Natural killer cell treated with Interleukin-12 subunit alpha and Interleukin-12 subunit beta and Interleukin-15 and Interleukin-18, amount 100 ng/mL, for 72 hours (primary cell): ENCODE data around the gene KIFAP3. TPM values are rescaled to one million over a fixed set of nuclear protein-coding genes. Genes with fewer than 3 reads are reported as not detected.

ENCODE experiments used
- ATAC-seq, 2 donors: fragments of 150-1000 bp; cut with Tn5 transposase in 1 of 2; sonication (Bioruptor Pico), chemical (Tn5 transposase) in 1 of 2; 2 replicates each; pipeline ENCODE4 v1.10.0; 2021
- DNase-seq: peaks from one replicate; pipeline ENCODE4 v3.0.0; 2022; ENCODE audit warnings: low spot score
- H3K27ac Mint-ChIP-seq, 2 donors: 1 replicate in 1 of 2; 2 replicates in 1 of 2; pipeline ENCODE4 v1.8.0; 2022; ENCODE audit warnings: mixed read lengths in 2 of 2, mild to moderate bottlenecking in 1 of 2, moderate library complexity in 1 of 2
- H3K27me3 Mint-ChIP-seq, 2 donors: 1 replicate in 1 of 2; 2 replicates in 1 of 2; pipeline ENCODE4 v1.8.0; 2022; ENCODE audit warnings: mixed read lengths in 2 of 2
- H3K36me3 Mint-ChIP-seq: one replicate; pipeline ENCODE4 v1.8.0; 2022; ENCODE audit warnings: mixed read lengths
- H3K4me1 Mint-ChIP-seq, 2 donors: 1 replicate in 1 of 2; 2 replicates in 1 of 2; pipeline ENCODE4 v1.8.0; 2022; ENCODE audit warnings: low read depth in 2 of 2, mixed read lengths in 2 of 2, mild to moderate bottlenecking in 1 of 2
- H3K4me3 Mint-ChIP-seq: one replicate; pipeline ENCODE4 v1.8.0; 2022; ENCODE audit warnings: mixed read lengths
- H3K9me3 Mint-ChIP-seq: 2 replicates; pipeline ENCODE4 v1.8.0; 2022; ENCODE audit warnings: mixed read lengths
- total RNA-seq, 2 donors: library from RNA; stranded (reverse); gene quantifications; one replicate each; pipeline ENCODE4 v1.2.3, GENCODE V29; 2022

The KIFAP3 gene
- total RNA-seq, 2 donors from 2014 or later = 33.6 to 38.3 TPM

DNA sequence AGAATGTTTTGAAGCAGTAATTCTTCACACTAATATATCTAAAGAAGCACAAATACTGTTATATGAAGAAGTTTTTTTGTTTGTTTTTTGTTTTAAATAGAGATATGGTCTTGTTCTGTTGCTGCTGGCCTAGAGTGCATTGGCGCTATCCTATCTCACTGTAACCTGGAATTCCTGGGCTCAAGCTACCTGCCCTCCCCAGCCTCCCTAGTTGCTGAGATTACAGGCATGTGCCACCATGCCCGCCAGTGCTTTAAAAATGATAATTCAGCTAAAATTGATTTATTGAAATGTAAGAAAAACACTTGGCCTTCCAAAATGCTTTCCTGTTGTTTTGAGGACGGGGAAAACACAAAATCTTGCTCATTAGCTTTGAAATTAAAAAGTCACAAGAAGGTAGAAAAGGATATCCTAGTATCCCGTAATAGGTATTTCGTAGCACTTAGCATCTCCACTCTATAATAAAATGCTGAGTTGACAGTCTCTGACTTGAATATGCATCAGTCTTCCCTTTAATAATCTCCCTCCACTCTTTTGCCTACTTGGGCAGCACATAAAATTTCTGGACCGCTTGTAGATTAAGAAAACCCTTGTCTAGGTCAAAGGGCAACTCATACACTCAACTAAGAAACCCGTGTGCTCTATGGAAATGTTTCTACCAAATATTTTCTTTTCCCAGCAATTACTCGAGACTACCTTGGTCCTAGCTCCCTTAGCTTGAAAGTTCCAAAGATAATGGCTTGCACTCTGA is 182.1 kb downstream of the KIFAP3 start:
- H3K27me3 Mint-ChIP-seq = no peaks in the 10 kb centered on the region
- DNase-seq = no peak
- peak overlapping the region; percentile 92 for H3K4me3 Mint-ChIP-seq
- peak overlapping the region; percentile 99 for H3K27ac Mint-ChIP-seq
- H3K4me1 Mint-ChIP-seq = peaks cover 49 to 62% of the 10 kb centered on the region in 2 donors
- peaks cover 8% of the 10 kb centered on the region for H3K36me3 Mint-ChIP-seq
- peaks cover 3% of the 10 kb centered on the region for H3K9me3 Mint-ChIP-seq
- no peak for ATAC-seq

GRCh38 chr1:169891539-169891885 is 183.0 kb downstream of the KIFAP3 start:
- H3K36me3 Mint-ChIP-seq = peaks cover 8% of the 10 kb centered on the region
- H3K4me3 Mint-ChIP-seq = peak overlapping the region; percentile 92
- peaks cover 3% of the 10 kb centered on the region for H3K9me3 Mint-ChIP-seq
- peaks cover 48 to 60% of the 10 kb centered on the region in 2 donors for H3K4me1 Mint-ChIP-seq
- H3K27me3 Mint-ChIP-seq = no peaks in the 10 kb centered on the region
- H3K27ac Mint-ChIP-seq = peak overlapping the region; percentile 99
- no peak for DNase-seq
- ATAC-seq = no peak

GRCh38 chr1:169890761-169891538 is 183.5 kb downstream of the KIFAP3 start:
- H3K9me3 Mint-ChIP-seq = peaks cover 3% of the 10 kb centered on the region
- DNase-seq = no peak
- peaks cover 42 to 58% of the 10 kb centered on the region in 2 donors for H3K4me1 Mint-ChIP-seq
- peak overlapping the region; percentile 99 for H3K27ac Mint-ChIP-seq
- H3K4me3 Mint-ChIP-seq = peak overlapping the region; percentile 92
- H3K36me3 Mint-ChIP-seq = peaks cover 8% of the 10 kb centered on the region
- no peaks in the 10 kb centered on the region for H3K27me3 Mint-ChIP-seq
- peak in 1 of 2 donors; percentile 39 for ATAC-seq

DNA sequence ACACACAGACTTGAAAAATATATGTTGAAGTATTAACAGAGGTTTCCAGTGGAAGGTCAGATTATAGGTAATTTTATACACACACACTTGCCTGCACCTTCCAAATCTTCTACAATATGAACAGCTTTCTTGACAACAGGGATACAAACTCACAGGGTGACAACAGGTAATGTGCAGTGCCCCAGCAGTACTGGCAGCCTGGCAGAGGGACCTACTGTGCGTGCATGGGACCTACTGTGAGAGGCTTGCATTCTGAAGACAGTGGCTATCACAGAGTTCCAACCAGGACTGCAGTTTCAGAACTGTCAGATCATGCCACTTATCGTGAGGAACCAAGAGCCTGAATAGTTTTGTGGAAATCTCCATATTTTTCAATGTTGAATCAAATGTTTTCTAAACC is 184.6 kb downstream of the KIFAP3 start:
- ATAC-seq = no peak
- H3K4me3 Mint-ChIP-seq = no peak overlapping the region

GRCh38 chr1:169886931-169887330 is 187.6 kb downstream of the KIFAP3 start:
- no peak overlapping the region for H3K27ac Mint-ChIP-seq
- H3K4me3 Mint-ChIP-seq = no peak overlapping the region
- H3K4me1 Mint-ChIP-seq = peaks cover 36 to 47% of the 10 kb centered on the region in 2 donors
- ATAC-seq (no peak), DNase-seq (no peak)
- H3K36me3 Mint-ChIP-seq = peaks cover 10% of the 10 kb centered on the region
- no peaks in the 10 kb centered on the region for H3K9me3 Mint-ChIP-seq
- H3K27me3 Mint-ChIP-seq = no peaks in the 10 kb centered on the region

More for the DNA sequence above, 184.6 kb downstream of the KIFAP3 start:
- no peak for DNase-seq
- peak overlapping the region; percentile 81 to 99 for H3K27ac Mint-ChIP-seq
- no peaks in the 10 kb centered on the region for H3K27me3 Mint-ChIP-seq
- peaks cover 45 to 60% of the 10 kb centered on the region in 2 donors for H3K4me1 Mint-ChIP-seq
- H3K36me3 Mint-ChIP-seq = peaks cover 14% of the 10 kb centered on the region
- H3K9me3 Mint-ChIP-seq = peaks cover 3% of the 10 kb centered on the region

DNA sequence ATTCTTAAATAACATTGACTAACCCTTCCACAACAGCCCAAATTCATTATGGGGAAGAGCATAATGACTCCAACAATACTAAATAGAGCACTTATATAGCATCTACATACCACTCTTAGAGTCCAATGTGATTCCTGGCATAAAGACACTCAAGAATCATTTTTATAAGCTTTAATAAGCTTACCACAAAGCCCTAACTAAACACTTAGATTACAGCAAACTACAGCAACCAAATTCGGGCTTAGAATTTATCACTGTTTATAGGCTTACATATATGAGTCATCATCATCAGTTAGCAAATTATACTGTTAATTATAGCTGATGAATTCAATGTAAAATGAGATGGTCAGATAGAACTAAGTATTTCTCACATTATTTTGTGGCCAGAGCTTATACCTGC is 188.1 kb downstream of the KIFAP3 start:
- Mint-ChIP-seq H3K27me3 (no peaks in the 10 kb centered on the region), H3K27ac (peak overlapping the region in 1 of 2 donors; percentile 49), H3K9me3 (no peaks in the 10 kb centered on the region), H3K4me3 (no peak overlapping the region), H3K36me3 (peaks cover 10% of the 10 kb centered on the region), H3K4me1 (peaks cover 36 to 42% of the 10 kb centered on the region in 2 donors)
- ATAC-seq (no peak), DNase-seq (no peak)

DNA sequence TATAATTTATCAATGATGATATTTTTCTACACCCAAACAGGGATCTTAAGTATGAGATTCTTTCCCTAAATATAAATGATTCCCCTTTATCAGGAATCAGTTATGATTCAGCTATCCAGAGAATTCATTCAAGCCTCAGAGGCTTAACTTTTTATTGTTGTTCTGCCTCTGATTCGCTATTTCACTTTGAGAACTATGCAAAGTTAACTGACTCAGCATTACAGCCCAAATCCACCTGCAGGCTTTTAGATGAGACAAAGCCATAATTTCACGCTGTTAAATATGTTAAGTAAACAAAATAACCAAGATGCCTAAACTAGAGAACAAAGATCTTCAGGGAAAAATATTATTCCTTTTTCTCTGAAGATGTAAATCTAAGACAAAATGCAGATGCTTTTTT is 189.3 kb downstream of the KIFAP3 start:
- no peak for ATAC-seq
- H3K4me3 Mint-ChIP-seq = no peak overlapping the region
- H3K27ac Mint-ChIP-seq = peak overlapping the region in 1 of 2 donors; percentile 49
- H3K9me3 Mint-ChIP-seq = no peaks in the 10 kb centered on the region
- no peak for DNase-seq
- peaks cover 25 to 30% of the 10 kb centered on the region in 2 donors for H3K4me1 Mint-ChIP-seq
- no peaks in the 10 kb centered on the region for H3K27me3 Mint-ChIP-seq
- peaks cover 6% of the 10 kb centered on the region for H3K36me3 Mint-ChIP-seq

- H3K4me1 Mint-ChIP-seq = peaks cover 21 to 31% of the 10 kb centered on the region in 2 donors
- no peaks in the 10 kb centered on the region for H3K27me3 Mint-ChIP-seq
- ATAC-seq = no peak
- H3K9me3 Mint-ChIP-seq = no peaks in the 10 kb centered on the region
- H3K36me3 Mint-ChIP-seq = peaks cover 6% of the 10 kb centered on the region
- H3K27ac Mint-ChIP-seq = no peak overlapping the region
- no peak overlapping the region for H3K4me3 Mint-ChIP-seq
- DNase-seq = no peak
These were observed 189.9 kb downstream of the KIFAP3 start for GRCh38 chr1:169884634-169885033.

DNA sequence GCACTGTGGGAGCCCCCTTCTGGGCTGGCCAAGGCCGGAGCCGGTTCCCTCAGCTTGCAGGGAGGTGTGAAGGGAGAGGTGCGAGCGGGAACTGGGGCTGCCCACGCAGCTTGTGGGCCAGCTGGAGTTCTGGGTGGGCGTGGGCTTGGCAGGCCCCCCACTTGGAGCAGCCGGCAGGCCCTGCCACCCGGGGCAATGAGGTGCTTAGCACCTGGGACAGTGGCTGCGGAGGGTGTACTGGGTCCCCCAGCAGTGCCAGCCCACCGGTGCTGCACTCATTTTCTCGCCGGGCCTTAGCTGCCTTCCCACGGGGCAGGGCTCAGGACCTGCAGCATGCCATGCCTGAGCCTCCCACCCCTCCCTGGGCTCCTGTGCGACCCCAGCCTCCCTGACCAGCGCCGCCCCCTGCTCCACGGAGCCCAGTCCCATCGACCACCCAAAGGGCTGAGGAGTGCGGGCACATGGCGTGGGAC is 192.4 kb downstream of the KIFAP3 start:
- Mint-ChIP-seq H3K27ac (no peak overlapping the region), H3K4me3 (no peak overlapping the region), H3K4me1 (peaks cover 26 to 34% of the 10 kb centered on the region in 2 donors)

GRCh38 chr1:169879034-169879840 is 195.3 kb downstream of the KIFAP3 start:
- Mint-ChIP-seq H3K36me3 (peaks cover 24% of the 10 kb centered on the region), H3K4me3 (no peak overlapping the region), H3K4me1 (peaks cover 24 to 25% of the 10 kb centered on the region in 2 donors), H3K9me3 (no peaks in the 10 kb centered on the region), H3K27ac (peak overlapping the region in 1 of 2 donors; percentile 32), H3K27me3 (no peaks in the 10 kb centered on the region)
- DNase-seq = no peak
- no peak for ATAC-seq

More for the DNA sequence above, 192.4 kb downstream of the KIFAP3 start:
- Mint-ChIP-seq H3K27me3 (no peaks in the 10 kb centered on the region), H3K36me3 (peaks cover 14% of the 10 kb centered on the region), H3K9me3 (no peaks in the 10 kb centered on the region)
- DNase-seq = no peak
- ATAC-seq = no peak

DNA sequence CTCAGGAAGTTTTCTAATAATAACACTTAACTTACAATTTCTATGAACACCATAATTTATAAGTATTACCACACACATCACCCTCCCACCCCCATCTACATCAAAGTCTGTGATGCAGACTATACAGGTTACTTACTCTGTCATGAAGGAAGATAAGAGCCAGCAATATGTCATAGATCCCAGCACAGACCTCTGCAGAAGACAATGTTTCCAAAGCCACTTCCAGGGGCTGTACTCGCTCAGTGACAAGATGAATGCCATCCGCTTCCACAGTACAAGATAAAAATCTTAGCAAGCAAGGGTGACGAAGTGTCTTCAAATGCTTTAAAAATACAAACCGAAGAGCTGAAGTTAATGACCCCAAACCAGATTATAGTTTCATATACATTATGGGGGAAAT is 196.0 kb downstream of the KIFAP3 start:
- Mint-ChIP-seq H3K4me3 (no peak overlapping the region), H3K27me3 (no peaks in the 10 kb centered on the region), H3K36me3 (peaks cover 31% of the 10 kb centered on the region), H3K9me3 (no peaks in the 10 kb centered on the region), H3K4me1 (peaks cover 25% of the 10 kb centered on the region in 2 donors), H3K27ac (peak overlapping the region in 1 of 2 donors; percentile 32)
- ATAC-seq = no peak
- no peak for DNase-seq

DNA sequence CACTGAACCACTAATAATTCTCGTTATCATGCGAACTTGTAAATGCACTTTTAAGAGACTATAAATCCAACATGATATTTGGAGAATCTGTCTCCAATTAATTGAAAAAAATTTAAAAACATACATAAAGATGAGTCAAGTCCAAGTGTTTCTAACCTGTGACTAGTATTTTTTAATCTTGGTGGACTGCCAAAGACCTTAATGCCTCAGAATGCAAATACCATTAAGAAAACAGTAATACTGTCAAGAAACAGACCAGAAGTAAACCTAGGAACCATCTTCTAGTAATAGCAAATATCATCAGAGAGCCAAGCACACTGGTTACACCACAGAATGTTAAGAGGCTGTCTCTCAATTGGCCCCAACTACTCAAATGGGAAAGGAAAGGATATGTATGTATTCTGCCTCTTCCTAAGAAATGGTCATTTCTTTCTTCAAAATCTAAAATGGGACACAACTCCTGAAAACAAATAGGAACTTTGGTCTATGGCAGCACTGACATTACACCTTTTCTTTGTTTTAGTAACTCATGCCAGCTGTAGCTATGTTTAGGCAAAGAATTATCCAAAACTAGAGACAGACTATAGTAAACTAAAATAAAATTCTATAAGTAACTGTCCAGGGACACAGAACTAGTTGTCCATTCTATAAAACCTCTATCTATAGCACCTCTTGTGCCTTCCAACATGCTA is 196.5 kb downstream of the KIFAP3 start:
- DNase-seq (no peak), ATAC-seq (no peak)
- H3K9me3 Mint-ChIP-seq = no peaks in the 10 kb centered on the region
- peaks cover 20 to 21% of the 10 kb centered on the region in 2 donors for H3K4me1 Mint-ChIP-seq
- peaks cover 36% of the 10 kb centered on the region for H3K36me3 Mint-ChIP-seq
- no peak overlapping the region for H3K27ac Mint-ChIP-seq
- no peaks in the 10 kb centered on the region for H3K27me3 Mint-ChIP-seq
- H3K4me3 Mint-ChIP-seq = no peak overlapping the region

- Mint-ChIP-seq H3K4me1 (peaks cover 10 to 11% of the 10 kb centered on the region in 2 donors), H3K27me3 (no peaks in the 10 kb centered on the region), H3K27ac (no peak overlapping the region), H3K4me3 (no peak overlapping the region), H3K9me3 (no peaks in the 10 kb centered on the region), H3K36me3 (peaks cover 64% of the 10 kb centered on the region)
- ATAC-seq (no peak), DNase-seq (no peak)
These were observed 200.3 kb downstream of the KIFAP3 start for GRCh38 chr1:169874229-169874628.
